Measurements from ENCODE around the gene SPATC1L.

The SPATC1L gene

GRCh38 chr21:46183910-46184624, at the start of gene SPATC1L:
TSS of gene SPATC1L (minus strand) at chr21:46184459. CDS start at chr21:46182816, 1,643 bp downstream.
- DNase-seq (ENCODE audit: low spot score): peak; percentile 90
- no peak for TF ChIP-seq CTCF (IDR thresholded peaks at IDR 0.05; ENCODE audit: extremely low read depth, missing control alignments)

GRCh38 chr21:46229923-46230260, 45.6 kb upstream of the SPATC1L start:
- no peak for DNase-seq (ENCODE audit: low spot score)

GRCh38 chr21:46229133-46229922, 45.1 kb upstream of the SPATC1L start:
- peak; percentile 34 for TF ChIP-seq CTCF (IDR thresholded peaks at IDR 0.05; ENCODE audit: extremely low read depth, missing control alignments)
- peak; percentile 80 for DNase-seq (ENCODE audit: low spot score)

More at GRCh38 chr21:46229923-46230260, 45.6 kb upstream of the SPATC1L start:
- no peak for TF ChIP-seq CTCF (IDR thresholded peaks at IDR 0.05; ENCODE audit: extremely low read depth, missing control alignments)

- no peak for TF ChIP-seq CTCF (IDR thresholded peaks at IDR 0.05; ENCODE audit: extremely low read depth, missing control alignments)
- DNase-seq (ENCODE audit: low spot score): peak; percentile 99
Observed at GRCh38 chr21:46228345-46229051, 44.2 kb upstream of the SPATC1L start, which contains the start of gene LSS. TSS of gene LSS (minus strand) at chr21:46228774. CDS start at chr21:46228745, 29 bp downstream.

- TF ChIP-seq CTCF (IDR thresholded peaks at IDR 0.05; ENCODE audit: extremely low read depth, missing control alignments): no peak
- DNase-seq (ENCODE audit: low spot score): no peak
Observed at GRCh38 chr21:46227811-46228344, 43.6 kb upstream of the SPATC1L start.

- peak; percentile 59 for DNase-seq (ENCODE audit: low spot score)
- no peak for TF ChIP-seq CTCF (IDR thresholded peaks at IDR 0.05; ENCODE audit: extremely low read depth, missing control alignments)
Observed at GRCh38 chr21:46226920-46227599, 42.8 kb upstream of the SPATC1L start.
